Neural cell (in vitro differentiated cells): ENCODE results near the gene KLHL2. TPM values are rescaled to one million over a fixed set of nuclear protein-coding genes. Genes with fewer than 3 reads are reported as not detected.
"Not testable (repeated sequence)": the region's sequence is repeated elsewhere in the genome, so short reads cannot be mapped to it uniquely, and the experiment has no call there.

Experiments
- H2AFZ ChIP-seq: fragments of 200-600, 300-800 bp; sonication (generic), shearing (Covaris generic); 2 replicates; pipeline ENCODE4 v1.6.0; 2014; ENCODE audit warnings: low read depth, mild to moderate bottlenecking, antibody characterized with exemption, low read length, moderate library complexity
- H3F3A ChIP-seq: fragments of 200-600 bp; shearing (Covaris generic); 2 replicates; pipeline ENCODE4 v1.6.1; 2016; ENCODE audit warnings: mild to moderate bottlenecking, moderate library complexity, mixed read lengths, antibody characterized with exemption, low read length; ENCODE audit not compliant: insufficient read depth, poor library complexity, severe bottlenecking
- H3K27ac ChIP-seq: fragments of 200-600, 300-800 bp; sonication (generic), shearing (Covaris generic); 2 replicates; pipeline ENCODE4 v1.5.1; 2014; ENCODE audit warnings: mild to moderate bottlenecking, low read length, moderate library complexity
- H3K27me3 ChIP-seq: fragments of 300-800, 200-600 bp; sonication (generic), shearing (Covaris generic); 2 replicates; pipeline ENCODE4 v1.6.0; 2014; ENCODE audit warnings: mild to moderate bottlenecking, low read depth, low read length, moderate library complexity; ENCODE audit not compliant: insufficient read depth
- H3K36me3 ChIP-seq: fragments of 300-800, 200-600 bp; sonication (generic), shearing (Covaris generic); 2 replicates; pipeline ENCODE4 v1.5.1; 2014; ENCODE audit warnings: mild to moderate bottlenecking, antibody characterized with exemption, low read length, moderate library complexity; ENCODE audit not compliant: insufficient read depth
- H3K4me2 ChIP-seq: fragments of 300-800, 200-600 bp; sonication (generic), shearing (Covaris generic); 2 replicates; pipeline ENCODE4 v1.6.0; 2014; ENCODE audit warnings: mild to moderate bottlenecking, low read length
- H3K4me3 ChIP-seq: fragments of 300-800, 200-600 bp; sonication (generic), shearing (Covaris generic); 2 replicates; pipeline ENCODE4 v1.5.1; 2014; ENCODE audit warnings: mild to moderate bottlenecking, low read length, moderate library complexity
- H3K79me2 ChIP-seq: fragments of 200-600 bp; shearing (Covaris generic); replicated peaks from 2 replicates; pipeline ENCODE4 v1.6.0; 2014; ENCODE audit warnings: mild to moderate bottlenecking, low read length, moderate library complexity; ENCODE audit not compliant: insufficient read depth
- H3K9ac ChIP-seq: fragments of 300-800, 200-600 bp; sonication (generic), shearing (Covaris generic); 2 replicates; pipeline ENCODE4 v1.6.1; 2016; ENCODE audit warnings: mild to moderate bottlenecking, low read length, mixed read lengths
- H3K9me2 ChIP-seq: fragments of 200-600 bp; shearing (Covaris generic); 2 replicates; pipeline ENCODE4 v1.6.1; 2016; ENCODE audit warnings: mild to moderate bottlenecking, low read length, mixed read lengths; ENCODE audit not compliant: insufficient read depth
- H3K9me3 ChIP-seq: fragments of 200-600, 300-800 bp; sonication (generic), shearing (Covaris generic); 2 replicates; pipeline ENCODE4 v1.6.1; 2016; ENCODE audit warnings: mild to moderate bottlenecking, mixed run types, low read length, moderate library complexity, mixed read lengths
- H4K20me1 ChIP-seq: fragments of 200-600 bp; shearing (Covaris generic); 2 replicates; pipeline ENCODE4 v1.6.1; 2016; ENCODE audit warnings: mild to moderate bottlenecking, mixed run types; ENCODE audit not compliant: insufficient read depth
- CTCF ChIP-seq: fragments of 450-650 bp; IDR thresholded peaks from 2 replicates; pipeline ENCODE4 v1.5.1; 2014; ENCODE audit warnings: antibody characterized with exemption, mild to moderate bottlenecking, moderate library complexity; ENCODE audit not compliant: poor library complexity, severe bottlenecking
- EP300 ChIP-seq: fragments of 450-650 bp; conservative IDR thresholded peaks from 2 replicates; pipeline ENCODE4 v1.6.1; 2014; ENCODE audit warnings: antibody characterized with exemption, mild to moderate bottlenecking, moderate library complexity; ENCODE audit not compliant: poor library complexity, severe bottlenecking
- EZH2 ChIP-seq: fragments of 200-600, 300-800 bp; shearing (Covaris generic), sonication (generic); IDR thresholded peaks from 2 replicates; pipeline ENCODE4 v1.6.1; 2014; ENCODE audit warnings: antibody characterized with exemption, low read length, borderline replicate concordance, mild to moderate bottlenecking; ENCODE audit not compliant: insufficient read depth, poor library complexity, severe bottlenecking
- MXI1 ChIP-seq: fragments of 450-650 bp; conservative IDR thresholded peaks from 2 replicates; pipeline ENCODE4 v1.6.1; 2014; ENCODE audit warnings: antibody characterized with exemption, mild to moderate bottlenecking; ENCODE audit not compliant: poor library complexity, severe bottlenecking
- POLR2AphosphoS5 ChIP-seq: IDR thresholded peaks from 2 replicates; pipeline ENCODE4 v1.6.1; 2012
- RAD21 ChIP-seq: fragments of 450-650 bp; conservative IDR thresholded peaks from 2 replicates; pipeline ENCODE4 v1.6.1; 2014; ENCODE audit warnings: antibody characterized with exemption, mild to moderate bottlenecking, moderate library complexity
- REST ChIP-seq: IDR thresholded peaks from 2 replicates; pipeline ENCODE4 v1.6.1; 2012; ENCODE audit warnings: borderline replicate concordance
- SMC3 ChIP-seq: fragments of 450-650 bp; conservative IDR thresholded peaks from 2 replicates; pipeline ENCODE4 v1.6.1; 2014; ENCODE audit warnings: antibody characterized with exemption, mild to moderate bottlenecking, moderate library complexity; ENCODE audit not compliant: poor library complexity
- TAF1 ChIP-seq: IDR thresholded peaks from 2 replicates; pipeline ENCODE4 v1.6.1; 2012; ENCODE audit warnings: low read depth
- polyA plus RNA-seq: library from polyadenylated mRNA; depleted of rRNA; stranded (reverse); fragments of >200 nt; gene quantifications from 2 replicates; pipeline ENCODE4 v1.2.3, GENCODE V29; 2014

The KLHL2 gene
- polyA plus RNA-seq, 1 donor from 2014 or later, result 42.8 TPM

GRCh38 chr4:165210566-165210965 lies 3.2 kb downstream of the KLHL2 start:
- Histone ChIP-seq H3K79me2 (peaks cover 31% of the 10 kb centered on the region), H4K20me1 (no peaks in the 10 kb centered on the region), H3K27ac (no peak overlapping the region), H2AFZ (no peak overlapping the region), H3K9me2 (no peaks in the 10 kb centered on the region), H3K9me3 (no peaks in the 10 kb centered on the region), H3K4me3 (peak overlapping the region; percentile 89), H3F3A (no peaks in the 10 kb centered on the region), H3K4me2 (no peak overlapping the region), H3K36me3 (no peaks in the 10 kb centered on the region), H3K27me3 (no peaks in the 10 kb centered on the region), H3K9ac (no peak overlapping the region)
- TF ChIP-seq MXI1, result no peak
- TF ChIP-seq SMC3, result no peak
- TF ChIP-seq POLR2AphosphoS5, result no peak
- TF ChIP-seq EZH2, result no peak
- TF ChIP-seq TAF1, result no peak
- no peak for TF ChIP-seq RAD21
- TF ChIP-seq CTCF, result no peak
- no peak for TF ChIP-seq EP300
- no peak for TF ChIP-seq REST

- H3K9me3 ChIP-seq, H3K4me2 ChIP-seq, H3F3A ChIP-seq, H3K27me3 ChIP-seq, H3K36me3 ChIP-seq, H3K27ac ChIP-seq, H3K9ac ChIP-seq, H3K9me2 ChIP-seq, H3K4me3 ChIP-seq, H2AFZ ChIP-seq, H4K20me1 ChIP-seq: not testable (repeated sequence)
- H3K79me2 ChIP-seq, result peaks cover 31% of the 10 kb centered on the region
Measured at GRCh38 chr4:165212647-165213046, 5.3 kb downstream of the KLHL2 start.

GRCh38 chr4:165213404-165213803 lies 6.0 kb downstream of the KLHL2 start:
- not testable (repeated sequence) for H2AFZ ChIP-seq, H4K20me1 ChIP-seq, H3K36me3 ChIP-seq, H3K9me3 ChIP-seq, H3F3A ChIP-seq, H3K4me2 ChIP-seq, H3K4me3 ChIP-seq, H3K27ac ChIP-seq, H3K27me3 ChIP-seq, H3K9ac ChIP-seq, H3K9me2 ChIP-seq
- H3K79me2 ChIP-seq, result peaks cover 29% of the 10 kb centered on the region

GRCh38 chr4:165213991-165214709 lies 6.8 kb downstream of the KLHL2 start:
- H3K27ac ChIP-seq, H3K4me2 ChIP-seq, H3K27me3 ChIP-seq, H2AFZ ChIP-seq, H4K20me1 ChIP-seq, H3K9me3 ChIP-seq, H3K9ac ChIP-seq, H3K9me2 ChIP-seq, H3K36me3 ChIP-seq, H3K4me3 ChIP-seq, H3F3A ChIP-seq: not testable (repeated sequence)
- peaks cover 22% of the 10 kb centered on the region for H3K79me2 ChIP-seq

GRCh38 chr4:165215034-165215751 lies 7.8 kb downstream of the KLHL2 start:
- H3K36me3 ChIP-seq, H3K9me3 ChIP-seq, H2AFZ ChIP-seq, H3K4me2 ChIP-seq, H3K27ac ChIP-seq, H3K27me3 ChIP-seq, H3F3A ChIP-seq, H3K9ac ChIP-seq, H3K4me3 ChIP-seq, H3K9me2 ChIP-seq, H4K20me1 ChIP-seq: not testable (repeated sequence)
- H3K79me2 ChIP-seq, result peaks cover 11% of the 10 kb centered on the region
